Islet precursor cell (in vitro differentiated cells): ENCODE data around the gene PCBP3.
A peak's percentile ranks its signal among the peaks of the same experiment; 100 is the strongest.
"Not testable (repeated sequence)": the region's sequence is repeated elsewhere in the genome, so short reads cannot be mapped to it uniquely, and the experiment has no call there.

ENCODE experiments used
- DNase-seq: peaks from one replicate; pipeline ENCODE4 v3.0.0-alpha.2; 2018

Gene PCBP3

GRCh38 chr21:45957551-45957950 lies 314.0 kb downstream of the PCBP3 start:
- DNase-seq: no peak

GRCh38 chr21:45957981-45958600 lies 314.6 kb downstream of the PCBP3 start:
- no peak for DNase-seq

GRCh38 chr21:45959182-45959581 lies 315.7 kb downstream of the PCBP3 start:
- no peak for DNase-seq

- peak; percentile 35 for DNase-seq
Observed at GRCh38 chr21:45959779-45960390, 316.4 kb downstream of the PCBP3 start.

- not testable (repeated sequence) for DNase-seq
Observed at GRCh38 chr21:45961408-45961807, 317.9 kb downstream of the PCBP3 start.

- no peak for DNase-seq
Observed at GRCh38 chr21:45962531-45963231, 319.2 kb downstream of the PCBP3 start.

- DNase-seq: no peak
Observed at GRCh38 chr21:45963232-45963570, 319.7 kb downstream of the PCBP3 start.

- no peak for DNase-seq
Observed at GRCh38 chr21:45964649-45965048, 321.1 kb downstream of the PCBP3 start.

GRCh38 chr21:45965084-45965809 lies 321.7 kb downstream of the PCBP3 start:
- DNase-seq: no peak

GRCh38 chr21:45966791-45967394 lies 323.4 kb downstream of the PCBP3 start:
- DNase-seq: no peak

GRCh38 chr21:45969921-45970673 lies 326.6 kb downstream of the PCBP3 start:
- peak; percentile 40 for DNase-seq

GRCh38 chr21:45970674-45971615 lies 327.4 kb downstream of the PCBP3 start:
- peak; percentile 81 for DNase-seq

- peak; percentile 71 for DNase-seq
Observed at GRCh38 chr21:45971616-45972352, 328.3 kb downstream of the PCBP3 start.

GRCh38 chr21:45972353-45972715 lies 328.8 kb downstream of the PCBP3 start:
- peak; percentile 55 for DNase-seq

GRCh38 chr21:45972716-45973474 lies 329.4 kb downstream of the PCBP3 start:
- DNase-seq: peak; percentile 65

GRCh38 chr21:45973475-45974072 lies 330.0 kb downstream of the PCBP3 start:
- DNase-seq: peak; percentile 91

- peak; percentile 82 for DNase-seq
Observed at GRCh38 chr21:45974073-45975019, 330.8 kb downstream of the PCBP3 start.

- peak; percentile 87 for DNase-seq
Observed at GRCh38 chr21:45975020-45975666, 331.6 kb downstream of the PCBP3 start.
